ELF-1 (cell line): ENCODE results near the gene FTCD.
A peak's percentile ranks its signal among the peaks of the same experiment; 100 is the strongest.
"Not testable (repeated sequence)": the region's sequence is repeated elsewhere in the genome, so short reads cannot be mapped to it uniquely, and the experiment has no call there.

Source experiments
- DNase-seq: peaks from one replicate; pipeline ENCODE4 v3.0.0-alpha.2; 2016; ENCODE audit warnings: low read depth, low spot score

FTCD gene

DNA sequence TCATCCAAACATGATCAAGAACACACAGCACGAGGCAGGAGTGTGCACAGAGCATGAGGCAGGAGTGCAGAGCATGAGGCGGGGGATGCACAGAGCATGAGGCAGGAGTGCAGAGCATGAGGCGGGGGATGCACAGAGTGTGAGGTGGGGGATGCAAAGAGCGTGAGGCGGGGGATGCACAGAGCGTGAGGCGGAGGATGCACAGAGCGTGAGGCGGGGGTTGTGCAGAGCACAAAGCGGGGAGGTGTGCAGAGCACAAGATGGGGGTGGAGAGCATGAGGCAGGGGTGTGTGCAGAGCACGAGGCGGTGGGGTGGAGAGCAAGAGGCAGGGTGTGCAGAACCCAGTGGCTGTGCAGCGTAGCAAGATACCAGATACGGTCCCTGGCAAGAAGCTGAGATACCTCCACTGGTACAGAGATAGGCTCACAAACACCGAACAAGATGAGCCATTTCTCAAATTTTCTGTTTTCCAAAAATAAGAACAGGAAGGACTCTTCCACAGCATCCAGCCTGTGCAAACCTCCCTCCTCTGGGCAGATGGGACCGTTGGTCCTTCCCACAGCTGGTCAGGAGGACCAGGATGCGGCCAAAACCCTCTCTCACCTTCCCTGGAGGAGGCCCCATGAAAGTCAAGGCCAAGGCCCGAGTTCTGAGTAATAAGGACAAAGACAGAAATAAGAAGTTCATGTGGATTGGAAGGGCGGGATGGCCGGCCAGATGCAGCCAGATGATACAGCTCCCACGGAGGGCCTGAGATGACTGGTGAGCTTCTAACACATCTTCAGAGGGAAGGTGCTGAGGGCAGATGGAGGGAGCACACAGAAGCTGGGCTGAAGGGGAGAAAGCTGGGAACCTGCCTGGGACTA, 16.9 kb upstream of the FTCD start:
- no peak for DNase-seq

DNA sequence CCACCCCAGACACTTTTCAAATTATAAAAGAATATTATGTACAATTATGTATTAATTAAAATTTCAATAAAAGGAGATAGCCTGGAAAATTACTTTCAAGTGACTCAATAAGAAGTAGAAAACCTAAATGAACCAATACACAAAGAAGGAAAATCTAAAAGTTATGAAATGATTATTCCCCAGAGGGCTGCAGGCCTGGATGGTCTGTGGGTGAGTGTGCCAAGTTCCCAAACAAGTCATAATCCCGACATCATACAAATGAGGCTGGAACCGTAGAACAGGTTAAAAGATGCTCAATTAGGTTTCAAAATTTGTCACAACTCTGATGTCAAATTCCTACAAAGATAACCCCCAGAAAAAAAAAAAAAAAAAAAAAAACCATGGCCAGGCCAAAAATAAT, 16.2 kb upstream of the FTCD start:
- DNase-seq: no peak

DNA sequence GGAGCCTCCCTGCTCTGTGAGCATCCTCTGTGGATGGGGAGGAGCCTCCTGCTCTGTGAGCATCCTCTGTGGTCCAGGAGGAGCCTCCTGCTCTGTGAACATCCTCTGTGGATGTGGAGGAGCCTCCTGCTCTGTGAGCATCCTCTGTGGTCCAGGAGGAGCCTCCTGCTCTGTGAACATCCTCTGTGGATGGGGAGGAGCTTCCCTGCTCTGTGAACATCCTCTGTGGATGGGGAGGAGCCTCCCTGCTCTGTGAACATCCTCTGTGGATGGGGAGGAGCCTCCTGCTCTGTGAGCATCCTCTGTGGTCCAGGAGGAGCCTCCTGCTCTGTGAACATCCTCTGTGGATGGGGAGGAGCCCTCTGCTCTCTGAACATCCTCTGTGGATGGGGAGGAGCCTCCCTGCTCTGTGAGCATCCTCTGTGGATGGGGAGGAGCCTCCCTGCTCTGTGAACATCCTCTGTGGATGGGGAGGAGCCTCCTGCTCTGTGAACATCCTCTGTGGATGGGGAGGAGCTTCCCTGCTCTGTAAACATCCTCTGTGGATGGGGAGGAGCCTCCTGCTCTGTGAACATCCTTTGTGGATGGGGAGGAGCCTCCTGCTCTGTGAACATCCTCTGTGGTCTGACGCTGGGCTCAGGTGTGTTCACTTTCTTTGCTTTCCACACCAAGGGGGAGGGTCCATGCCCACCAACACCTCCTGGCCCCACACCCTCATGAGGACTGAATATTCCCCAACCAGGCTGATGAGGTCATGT, 15.2 kb upstream of the FTCD start:
- DNase-seq: not testable (repeated sequence)

DNA sequence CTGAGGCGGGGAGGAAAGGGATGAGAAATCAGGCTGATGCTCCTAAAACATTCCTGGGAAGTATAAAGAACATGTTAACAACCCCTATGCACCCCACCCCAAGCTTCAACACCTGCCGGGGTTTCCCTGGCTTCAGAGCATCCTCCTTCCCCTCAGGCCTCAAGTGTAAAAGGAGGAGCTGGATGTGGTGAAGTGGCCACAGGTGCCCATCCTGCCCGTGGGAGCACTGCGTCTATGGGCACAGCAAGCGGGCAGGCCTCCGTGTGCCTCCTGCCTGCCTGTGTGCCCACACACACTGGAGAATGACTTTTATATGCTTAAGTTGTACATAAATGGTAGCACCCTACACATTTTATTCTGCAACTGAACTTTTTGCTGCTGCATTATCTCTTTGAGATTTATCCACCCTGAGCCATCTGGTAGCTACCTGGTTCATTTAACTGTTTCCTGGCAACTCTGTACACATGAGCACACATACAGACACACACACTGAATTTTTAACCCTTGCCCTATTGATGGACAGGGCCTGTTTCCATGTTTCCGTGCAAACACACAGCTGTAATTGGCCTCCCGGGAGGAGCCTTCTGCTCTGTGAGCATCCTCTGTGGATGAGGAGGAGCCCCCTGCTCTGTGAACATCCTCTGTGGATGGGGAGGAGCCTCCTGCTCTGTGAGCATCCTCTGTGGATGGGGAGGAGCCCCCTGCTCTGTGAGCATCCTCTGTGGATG, 13.4 kb upstream of the FTCD start:
- no peak for DNase-seq

DNA sequence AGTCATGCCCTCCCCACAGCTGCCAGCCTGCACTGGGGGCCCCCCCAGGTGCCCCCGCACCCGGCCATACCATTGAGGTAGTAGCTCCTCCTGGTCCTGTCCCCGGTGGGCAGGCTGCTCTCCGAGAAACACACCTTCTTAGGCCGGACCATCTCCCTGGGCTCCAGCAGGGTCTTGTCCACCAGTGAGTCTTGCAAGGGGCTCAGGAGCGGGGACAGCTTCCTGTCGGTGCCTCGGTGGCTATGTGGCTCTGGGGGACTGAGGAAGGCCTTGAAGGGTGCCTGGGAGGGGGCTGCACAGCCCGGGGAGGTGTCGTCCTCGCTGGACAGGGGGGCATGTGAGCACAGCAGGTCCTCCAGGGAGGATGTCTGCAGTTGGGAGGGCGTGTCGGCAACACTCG, 12.9 kb upstream of the FTCD start:
- DNase-seq: no peak

DNA sequence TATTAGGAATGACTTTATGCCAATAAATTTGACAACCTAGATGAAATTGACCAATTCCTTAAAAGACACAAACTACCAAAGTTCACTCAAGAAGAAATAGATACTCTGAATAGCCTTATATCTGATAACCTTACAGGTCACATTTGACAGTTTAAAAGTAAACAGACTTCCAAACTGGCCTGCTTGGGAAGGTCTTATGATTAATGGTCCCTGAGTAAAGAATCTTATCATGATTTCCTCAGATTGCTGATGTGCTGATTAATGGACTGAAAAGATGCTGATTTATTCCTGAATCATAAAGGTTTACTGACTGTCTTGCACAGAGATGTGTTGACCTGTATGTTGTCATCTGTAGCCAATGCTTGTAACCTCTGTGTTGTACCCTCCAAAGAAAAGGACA, 9.7 kb upstream of the FTCD start:
- DNase-seq: no peak

DNA sequence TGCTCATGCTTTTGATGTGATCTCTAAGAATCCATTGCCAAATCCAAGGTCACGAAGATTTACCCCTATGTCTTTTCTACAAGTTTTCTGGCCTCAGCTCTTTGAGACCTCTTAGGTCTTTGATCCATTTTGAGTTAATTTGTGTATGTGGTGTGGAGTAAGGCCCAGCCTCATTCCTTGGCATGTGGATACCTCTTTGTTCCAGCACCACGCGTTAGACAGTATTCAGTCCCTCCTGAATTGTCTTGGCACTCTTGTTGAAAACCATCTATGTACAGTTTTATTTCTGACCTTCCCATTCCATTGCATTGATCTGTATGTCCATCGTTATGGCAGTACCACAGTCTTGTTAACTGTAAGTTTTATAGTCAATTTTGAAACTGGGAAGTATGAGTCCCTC, 8.0 kb upstream of the FTCD start:
- no peak for DNase-seq

DNA sequence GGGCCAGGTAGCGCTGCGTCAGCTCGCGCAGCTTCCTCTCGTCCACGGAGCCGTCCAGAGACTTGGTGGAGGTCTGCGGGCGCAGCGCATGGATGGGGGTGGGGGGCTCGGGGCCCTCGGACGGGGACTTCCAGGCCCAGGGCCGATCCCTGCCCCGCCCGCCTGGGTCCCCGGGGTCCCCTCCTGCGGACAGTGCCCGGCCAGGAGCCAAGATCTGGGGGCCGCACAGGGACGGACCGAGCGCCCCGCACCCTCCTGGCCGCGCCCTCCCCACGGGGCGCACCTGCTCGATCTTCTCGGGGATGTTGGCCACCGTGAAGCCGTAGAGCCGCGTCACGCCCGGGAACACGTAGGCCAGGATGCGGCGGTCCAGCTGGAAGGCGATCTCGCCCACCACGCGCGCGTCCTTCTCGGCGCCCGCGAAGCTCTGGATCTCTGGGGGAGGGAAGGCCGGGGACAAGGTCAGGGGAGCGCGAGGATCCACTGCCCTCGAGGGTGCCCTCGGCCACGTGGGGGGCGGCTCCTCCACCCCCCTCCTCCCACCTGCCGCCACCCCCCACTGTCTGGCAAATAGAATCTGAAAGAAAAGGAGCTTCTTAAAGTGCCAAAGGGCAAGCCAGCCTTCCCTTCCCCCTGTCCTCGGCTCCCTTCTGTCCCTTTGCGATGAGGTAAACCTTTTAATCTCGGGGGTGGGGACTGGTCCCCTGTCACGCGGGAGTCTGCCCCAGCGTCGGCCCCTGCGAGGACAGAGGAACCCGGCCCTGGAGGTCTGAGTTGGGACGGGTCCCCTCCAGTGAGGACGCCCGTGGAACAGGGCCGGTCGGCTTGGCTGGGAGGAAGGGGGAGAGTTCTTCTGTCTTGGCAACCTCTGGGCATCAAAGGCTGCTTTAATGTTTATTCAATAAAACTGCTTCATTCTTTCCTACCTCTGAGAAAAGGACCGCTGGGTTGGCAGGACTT, 6.5 kb upstream of the FTCD start:
- DNase-seq: no peak

DNA sequence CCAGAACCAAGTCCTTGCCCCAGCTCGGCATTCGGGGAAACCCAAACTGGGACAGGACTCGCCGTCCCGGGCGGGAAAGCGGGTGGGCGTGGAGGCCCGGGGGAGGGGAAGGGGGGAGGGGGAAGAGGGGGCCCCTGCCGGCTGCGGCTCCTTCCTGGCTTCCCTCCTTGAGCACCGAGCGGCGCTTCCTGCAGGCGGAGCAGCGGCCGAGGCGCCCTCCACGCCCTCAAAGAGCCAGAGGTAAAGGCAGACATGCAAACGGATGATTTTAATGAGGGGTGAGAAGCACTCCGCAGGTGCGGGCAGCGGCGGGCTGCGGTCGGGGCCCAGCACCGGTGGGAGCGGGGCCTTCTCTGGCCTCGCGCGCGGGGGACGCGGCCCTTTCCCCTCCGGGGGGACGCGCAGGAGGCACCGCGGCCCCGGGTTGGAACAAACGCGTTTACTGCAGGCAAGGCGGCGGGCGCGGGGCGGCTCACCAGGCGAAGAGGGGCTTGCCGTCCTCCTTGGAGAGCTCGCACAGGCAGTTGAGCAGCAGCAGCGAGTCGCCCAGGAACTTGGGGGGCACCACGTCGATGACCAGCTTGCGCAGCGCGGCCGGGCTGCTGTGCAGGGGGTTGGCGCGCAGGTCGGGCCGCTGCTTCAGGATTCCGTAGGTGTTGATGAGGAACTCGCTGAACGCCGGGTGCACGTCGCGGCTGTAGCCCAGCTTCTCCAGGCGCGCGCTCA, 5.7 kb upstream of the FTCD start:
- DNase-seq: peak; percentile 56

DNA sequence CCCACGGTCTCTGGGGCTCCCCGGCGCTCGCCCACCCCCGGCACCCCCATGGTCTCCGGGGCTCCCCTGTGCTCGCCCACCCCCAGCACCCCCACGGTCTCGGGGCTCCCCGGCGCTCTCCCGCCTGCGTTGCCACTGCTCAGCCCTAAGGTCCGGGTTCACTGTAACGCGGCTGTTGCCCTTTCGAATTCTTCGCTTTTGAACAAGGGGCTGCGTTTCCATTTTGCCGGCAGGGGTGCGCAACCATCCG, 5.2 kb upstream of the FTCD start:
- no peak for DNase-seq

DNA sequence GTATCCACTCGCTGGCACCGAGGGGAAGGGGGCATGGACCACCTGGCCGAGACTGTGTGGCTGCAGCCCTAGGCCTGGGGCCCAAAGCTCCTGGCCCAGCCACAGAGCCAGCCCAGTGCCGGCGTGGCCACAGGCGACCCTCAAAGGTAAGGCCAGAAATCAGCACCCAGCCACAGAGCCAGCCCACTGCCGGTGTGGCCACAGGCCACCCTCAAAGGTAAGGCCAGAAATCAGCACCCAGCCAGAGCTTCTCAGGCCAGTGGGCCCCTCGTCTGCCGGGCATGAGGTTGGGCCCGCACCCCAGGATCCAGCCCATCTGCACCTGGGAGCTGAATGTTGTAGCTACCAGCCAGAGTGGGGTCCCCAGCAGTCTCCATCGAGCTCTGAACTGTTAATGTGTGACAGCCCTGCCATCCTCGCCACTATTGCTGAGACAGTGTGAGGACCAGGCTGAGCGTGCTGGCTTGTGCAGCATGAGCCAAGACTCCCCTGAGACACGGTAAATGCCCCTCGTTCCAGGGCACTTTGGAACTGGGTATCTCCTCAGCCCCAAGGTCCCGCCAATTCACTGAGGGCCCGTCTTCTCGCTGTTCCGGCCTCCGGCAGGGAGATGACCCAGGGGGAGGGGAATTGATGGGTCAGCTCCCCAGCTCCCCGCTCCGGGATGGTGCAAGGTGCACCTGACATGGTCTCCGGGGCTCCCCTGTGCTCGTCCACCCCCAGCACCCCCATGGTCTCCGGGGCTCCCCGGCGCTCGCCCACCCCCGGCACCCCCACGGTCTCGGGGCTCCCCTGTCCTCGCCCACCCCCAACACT, 4.7 kb upstream of the FTCD start:
- DNase-seq: no peak

DNA sequence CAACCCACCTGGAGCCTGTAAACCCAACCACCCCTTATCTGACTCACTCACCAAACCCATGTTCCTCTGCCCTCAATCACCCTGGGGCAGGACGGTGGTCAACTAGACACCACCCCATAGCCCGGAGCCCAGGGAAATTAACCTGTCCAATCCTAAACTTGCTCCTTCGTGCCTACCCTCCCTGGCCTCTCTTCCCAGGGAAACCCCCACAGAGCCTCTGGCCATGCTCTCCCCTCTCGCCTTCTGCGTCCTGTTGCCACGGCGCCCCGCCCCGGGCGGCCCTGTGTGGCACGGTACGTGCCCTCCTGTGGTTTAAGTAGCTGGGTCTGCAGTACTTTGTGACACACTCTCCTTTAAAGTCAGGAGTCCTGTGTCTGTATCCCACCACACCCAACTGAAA, 4.0 kb upstream of the FTCD start:
- DNase-seq: no peak

DNA sequence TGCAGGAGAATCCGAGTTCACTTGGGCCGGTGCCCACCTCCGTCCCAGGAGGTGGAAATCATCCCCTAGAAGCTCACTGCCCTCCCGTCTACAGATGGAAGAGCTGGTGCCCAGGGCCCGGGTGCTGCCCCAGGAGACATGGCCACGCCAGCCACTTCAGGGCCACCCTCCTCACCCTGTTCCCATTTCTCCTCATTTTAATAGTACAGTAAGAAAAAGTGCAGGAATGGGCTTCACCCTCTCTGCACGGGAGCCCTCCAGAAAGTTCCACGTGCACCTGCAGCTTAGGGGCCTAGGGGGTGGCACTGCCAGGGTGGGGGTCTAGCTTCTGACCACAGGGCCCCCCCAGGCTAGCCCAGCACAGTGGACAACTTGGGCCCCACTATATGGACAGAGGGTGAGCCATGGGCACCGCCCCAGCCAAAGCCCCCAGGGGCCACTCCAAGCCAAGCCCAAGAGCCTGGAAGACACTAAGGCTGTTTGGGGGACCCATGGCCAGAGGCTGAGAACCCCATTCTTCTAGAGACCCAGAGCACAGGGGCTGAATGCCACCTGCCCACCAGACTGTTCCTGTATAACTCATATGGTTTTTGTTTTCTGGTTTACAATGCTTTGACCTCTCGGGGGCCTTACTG, 3.4 kb upstream of the FTCD start:
- DNase-seq: no peak

DNA sequence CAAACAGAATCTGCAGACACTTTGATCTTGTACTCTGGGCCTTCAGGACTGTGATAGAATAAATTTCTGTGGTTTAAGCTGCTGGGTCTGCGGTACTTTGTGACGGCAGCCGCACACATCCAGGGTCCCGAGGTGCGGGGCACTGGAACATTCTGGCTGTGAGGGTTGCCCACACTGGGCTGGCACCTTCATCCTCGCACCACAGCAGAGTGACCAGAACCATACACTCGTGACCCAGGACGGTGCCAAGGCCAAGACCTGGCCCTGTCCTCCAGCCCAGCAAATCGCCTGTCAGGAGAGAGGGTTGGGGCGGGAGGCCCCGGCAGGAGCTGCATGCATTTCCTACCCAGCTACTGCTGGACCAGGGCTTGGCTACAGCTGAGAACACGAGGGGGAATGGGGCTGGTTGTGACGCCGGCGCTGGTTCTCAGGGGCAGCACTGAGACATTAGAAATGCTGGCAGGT, 2.6 kb upstream of the FTCD start:
- no peak for DNase-seq

DNA sequence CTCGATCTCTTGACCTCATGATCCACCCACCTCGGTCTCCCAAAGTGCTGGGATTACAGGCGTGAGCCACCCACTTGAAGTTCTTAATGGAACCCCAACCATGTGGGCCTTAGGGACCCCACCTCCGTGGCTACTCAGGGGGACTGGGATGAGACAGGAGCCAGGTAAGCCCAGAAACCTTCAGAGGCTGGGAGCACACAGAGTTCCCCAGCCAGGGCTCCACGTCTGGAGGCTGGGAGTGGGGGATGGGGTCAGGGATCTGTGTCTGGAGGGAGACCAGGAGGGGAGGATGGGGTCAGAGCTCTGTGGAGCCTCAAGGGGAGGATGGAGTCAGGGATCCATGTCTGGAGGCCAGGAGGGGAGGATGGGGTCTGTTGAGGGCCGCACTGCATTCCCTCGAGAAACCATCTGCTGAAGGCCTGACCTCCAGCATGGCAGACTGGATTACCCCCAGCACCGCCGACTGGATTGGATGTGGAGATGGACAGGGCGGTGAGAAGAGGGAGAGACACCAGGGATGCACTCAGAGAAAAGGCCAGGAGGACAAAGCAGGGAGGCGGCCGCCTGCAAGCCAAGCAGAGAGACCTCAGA, 2.1 kb upstream of the FTCD start:
- no peak for DNase-seq

DNA sequence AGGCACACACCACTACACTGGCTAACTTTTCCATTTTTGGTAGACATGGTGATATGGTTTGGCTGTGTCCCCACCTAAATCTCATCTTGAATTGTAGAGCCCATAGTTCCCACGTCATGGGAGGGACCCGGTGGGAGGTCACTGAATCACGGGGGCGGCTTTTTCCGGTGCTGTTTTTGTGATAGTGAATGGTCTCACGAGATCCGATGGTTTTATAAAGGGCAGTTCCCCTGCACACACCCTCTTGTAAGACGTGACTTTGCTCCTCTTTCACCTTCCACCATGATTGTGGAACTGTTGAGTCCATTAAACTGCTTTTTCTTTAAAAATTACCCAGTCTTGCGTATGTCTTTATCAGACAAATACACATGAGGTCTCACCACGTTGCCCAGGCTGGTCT, 1.3 kb upstream of the FTCD start:
- DNase-seq: no peak

DNA sequence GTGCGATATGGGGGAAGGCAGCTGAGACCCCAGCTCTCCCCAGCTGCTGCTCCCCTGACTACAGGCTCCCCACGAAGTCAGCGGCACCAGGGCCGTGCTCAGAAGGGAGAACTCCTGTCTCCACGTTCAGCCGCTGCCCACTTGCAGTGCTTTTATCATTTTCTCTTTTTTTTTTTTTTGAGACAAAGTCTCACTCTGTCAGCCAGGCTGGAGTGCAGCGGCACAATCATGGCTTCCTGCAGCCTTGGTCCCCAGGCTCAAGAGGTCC, 933 bp upstream of the FTCD start:
- DNase-seq: no peak

DNA sequence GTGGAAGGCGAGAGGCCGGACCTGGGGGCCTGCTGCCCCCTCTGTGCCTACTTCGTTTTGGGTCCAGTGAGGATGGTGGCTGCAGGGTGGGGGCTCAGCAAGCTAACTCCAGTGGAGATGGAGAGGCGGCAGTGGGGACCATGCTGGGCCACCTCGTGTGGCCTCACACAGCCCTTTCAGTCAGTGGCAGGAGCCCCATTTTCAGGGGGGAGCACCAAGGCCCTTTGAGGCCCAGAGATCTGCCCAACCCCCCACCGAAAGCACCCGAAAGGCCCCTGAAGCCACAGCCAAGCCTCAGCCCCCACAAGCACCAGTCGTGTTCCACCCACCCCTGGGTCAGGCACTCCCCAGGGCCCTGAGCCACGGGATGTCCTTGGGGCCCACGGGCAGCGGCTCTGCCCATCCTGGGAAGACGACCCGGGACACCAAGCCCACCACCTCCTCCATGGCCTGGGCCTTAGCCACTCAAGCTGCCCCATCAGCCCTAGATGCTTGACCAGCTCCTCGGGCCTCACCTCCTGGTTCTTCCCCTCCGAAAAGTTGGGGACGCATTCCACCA, 345 bp downstream of the FTCD start:
- DNase-seq: no peak
